SK-N-SH (cell line): ENCODE data around the gene TMEM63C. TPM values are rescaled to one million over a fixed set of nuclear protein-coding genes. Genes with fewer than 3 reads are reported as not detected.

Source experiments
- CTCF ChIA-PET: fragments of 300-600, 350-600 bp; formaldehyde crosslinking; extraction: SDS; loops from one replicate; lab custom pipeline; 2021; lab: Yijun Ruan, JAX
- POLR2A ChIA-PET: fragments of 350-600 bp; sonication (Branson Sonifier 250); formaldehyde crosslinking; extraction: SDS; loops from one replicate; lab custom pipeline; 2020; ENCODE audit warnings: antibody characterized with exemption, inconsistent platforms; lab: Yijun Ruan, JAX
- DNase-seq: peaks from one replicate; pipeline ENCODE4 v3.0.0; 2012
- H2AFZ ChIP-seq: fragments of 200-600 bp; sonication (generic); 2 replicates; pipeline ENCODE4 v1.8.1; 2016; ENCODE audit warnings: antibody characterized with exemption, mild to moderate bottlenecking, low read depth
- H3F3A ChIP-seq: fragments of 200-600 bp; sonication (generic); replicated peaks from 2 replicates; pipeline ENCODE3; 2016; ENCODE audit warnings: antibody characterized with exemption, mild to moderate bottlenecking; ENCODE audit not compliant: insufficient read depth
- H3K27ac ChIP-seq, 2 experiments: fragments of 200-500 bp in 1 of 2; fragments of 200-600 bp in 1 of 2; sonication (Bioruptor generic) in 1 of 2; sonication (generic), shearing (Covaris generic) in 1 of 2; 2 replicates each; pipeline versions ENCODE4 v1.5.1 to v1.6.1; 2014 to 2016; ENCODE audit warnings: low read depth in 2 of 2, inconsistent platforms in 1 of 2, low read length in 1 of 2, mild to moderate bottlenecking in 1 of 2, mixed read lengths in 1 of 2
- H3K27me3 ChIP-seq: fragments of 200-600 bp; sonication (generic), shearing (Covaris generic); 2 replicates; pipeline ENCODE4 v1.6.1; 2016; ENCODE audit warnings: mixed run types; ENCODE audit not compliant: insufficient read depth
- H3K36me3 ChIP-seq, 2 experiments: fragments of 200-500 bp in 1 of 2; fragments of 200-600 bp in 1 of 2; sonication (Bioruptor generic) in 1 of 2; sonication (generic) in 1 of 2; replicated peaks in 1 of 2; 2 replicates each; pipeline versions ENCODE3 to v1.5.1; 2014 to 2016; ENCODE audit warnings: low read length in 1 of 2, mild to moderate bottlenecking in 1 of 2; ENCODE audit not compliant: insufficient read depth in 2 of 2, control insufficient read depth in 1 of 2
- H3K4me1 ChIP-seq, 2 experiments: fragments of 200-500 bp in 1 of 2; fragments of 200-600 bp in 1 of 2; sonication (Bioruptor generic) in 1 of 2; sonication (generic), shearing (Covaris generic) in 1 of 2; 2 replicates each; pipeline versions ENCODE4 v1.5.1 to v1.6.1; 2014 to 2016; ENCODE audit warnings: low read depth in 1 of 2, low read length in 1 of 2, mixed run types in 1 of 2; ENCODE audit not compliant: insufficient read depth in 2 of 2, control insufficient read depth in 1 of 2
- H3K4me2 ChIP-seq: fragments of 200-600 bp; sonication (generic), shearing (Covaris generic); 2 replicates; pipeline ENCODE4 v1.6.1; 2017; ENCODE audit warnings: mixed run types
- H3K4me3 ChIP-seq, 2 experiments: fragments of 200-500 bp in 1 of 2; fragments of 200-600 bp in 1 of 2; sonication (Bioruptor generic) in 1 of 2; sonication (generic), shearing (Covaris generic) in 1 of 2; 2 replicates each; pipeline versions ENCODE4 v1.5.1 to v1.8.1; 2014 to 2016; ENCODE audit warnings: low read depth in 2 of 2, inconsistent platforms in 1 of 2, low read length in 1 of 2, mild to moderate bottlenecking in 1 of 2, mixed read lengths in 1 of 2, moderate library complexity in 1 of 2
- H3K79me2 ChIP-seq: fragments of 200-600 bp; sonication (generic); 2 replicates; pipeline ENCODE4 v1.8.1; 2017; ENCODE audit warnings: mild to moderate bottlenecking; ENCODE audit not compliant: insufficient read depth
- H3K9ac ChIP-seq: fragments of 200-600 bp; sonication (generic); 2 replicates; pipeline ENCODE4 v1.6.1; 2017; ENCODE audit warnings: mixed run types
- H3K9me2 ChIP-seq: fragments of 200-600 bp; sonication (generic); 2 replicates; pipeline ENCODE4 v1.6.1; 2017; ENCODE audit warnings: mixed run types
- H3K9me3 ChIP-seq: fragments of 200-600 bp; sonication (generic); 2 replicates; pipeline ENCODE4 v1.6.1; 2017; ENCODE audit warnings: mixed run types, mild to moderate bottlenecking, moderate library complexity
- H4K20me1 ChIP-seq: fragments of 200-600 bp; sonication (generic); 2 replicates; pipeline ENCODE4 v1.6.1; 2017; ENCODE audit warnings: mild to moderate bottlenecking, mixed run types; ENCODE audit not compliant: insufficient read depth
- CHD2 ChIP-seq: fragments of 150-350 bp; IDR thresholded peaks from 2 replicates; pipeline ENCODE4 v1.6.1; 2018; ENCODE audit warnings: low read length; ENCODE audit not compliant: partially characterized antibody
- CTCF ChIP-seq: fragments of 200-600 bp; sonication (generic); IDR thresholded peaks from 2 replicates; pipeline ENCODE4 v1.6.1; 2017; ENCODE audit warnings: antibody characterized with exemption, mild to moderate bottlenecking, moderate library complexity
- ELF1 ChIP-seq: IDR thresholded peaks from 2 replicates; pipeline ENCODE4 v1.4.0; 2012
- FOSL2 ChIP-seq: IDR thresholded peaks from 2 replicates; pipeline ENCODE4 v1.4.0; 2012; ENCODE audit warnings: low read depth, mild to moderate bottlenecking, moderate library complexity, borderline replicate concordance
- FOXJ3 ChIP-seq: sonication (generic); formaldehyde crosslinking; IDR thresholded peaks from 2 replicates; pipeline ENCODE4 v1.5.1; 2020; ENCODE audit warnings: mild to moderate bottlenecking, missing genetic modification reagents
- FOXM1 ChIP-seq: IDR thresholded peaks from 2 replicates; pipeline ENCODE4 v1.4.0; 2012; ENCODE audit warnings: low read depth, mild to moderate bottlenecking
- IRF3 ChIP-seq: fragments of 150-350 bp; IDR thresholded peaks from 2 replicates; pipeline ENCODE4 v1.6.1; 2016; ENCODE audit warnings: mild to moderate bottlenecking, low read depth, low read length
- JUND ChIP-seq: IDR thresholded peaks from 2 replicates; pipeline ENCODE4 v1.4.0; 2012
- MAX ChIP-seq: IDR thresholded peaks from 2 replicates; pipeline ENCODE4 v1.4.0; 2012; ENCODE audit warnings: low read depth
- NFIC ChIP-seq: IDR thresholded peaks from 2 replicates; pipeline ENCODE4 v1.4.0; 2012; ENCODE audit warnings: borderline replicate concordance
- POLR2AphosphoS5 ChIP-seq: IDR thresholded peaks from 2 replicates; pipeline ENCODE4 v1.6.1; 2012; ENCODE audit warnings: low read depth, low read length
- RAD21 ChIP-seq: IDR thresholded peaks from 2 replicates; pipeline ENCODE4 v1.6.1; 2012; ENCODE audit warnings: mild to moderate bottlenecking, low read length
- RCOR1 ChIP-seq: fragments of 150-350 bp; IDR thresholded peaks from 2 replicates; pipeline ENCODE4 v1.6.1; 2017; ENCODE audit warnings: antibody characterized with exemption, low read length
- RXRA ChIP-seq: IDR thresholded peaks from 2 replicates; pipeline ENCODE4 v1.4.0; 2012; ENCODE audit warnings: low read depth, mild to moderate bottlenecking, borderline replicate concordance
- SMC3 ChIP-seq: IDR thresholded peaks from 2 replicates; pipeline ENCODE4 v1.6.1; 2012; ENCODE audit warnings: low read depth, low read length, improper control_type of control experiment
- TEAD4 ChIP-seq: IDR thresholded peaks from 2 replicates; pipeline ENCODE4 v1.4.0; 2012; ENCODE audit warnings: mild to moderate bottlenecking, borderline replicate concordance; ENCODE audit not compliant: insufficient read depth
- USF2 ChIP-seq: fragments of 150-350 bp; IDR thresholded peaks from 2 replicates; pipeline ENCODE4 v1.6.1; 2017; ENCODE audit warnings: antibody characterized with exemption, low read length, low read depth, borderline replicate concordance
- WGBS: methylation state at CpG from one replicate; pipeline ENCODE4 v1.1.6; 2017; ENCODE audit warnings: low lambda C conversion rate; 5-methylcytosine and 5-hydroxymethylcytosine counted together
- polyA plus RNA-seq, 3 experiments: library from polyadenylated mRNA; depleted of rRNA; stranded (reverse); fragments of >200 nt; gene quantifications; 2 replicates each; pipeline ENCODE4 v1.2.3, GENCODE V29; 2012

The TMEM63C gene
- polyA plus RNA-seq, 1 of the 3 experiments (the other 2 are of a cell fraction) = 0.25 TPM

- Histone ChIP-seq H3K27ac (no peak overlapping the region), H3K27me3 (peaks cover 36% of the 10 kb centered on the region), H3K4me2 (no peak overlapping the region), H3K4me3 (no peak overlapping the region), H3K36me3 (no peaks in the 10 kb centered on the region), H3K9me3 (no peaks in the 10 kb centered on the region), H4K20me1 (no peaks in the 10 kb centered on the region), H3K79me2 (no peaks in the 10 kb centered on the region), H3K9me2 (no peaks in the 10 kb centered on the region), H3F3A (no peaks in the 10 kb centered on the region), H2AFZ (no peak overlapping the region), H3K4me1 (peaks cover 0 to 29% of the 10 kb centered on the region in 2 experiments; a peak in 3 of 4 replicates), H3K9ac (no peak overlapping the region)
- ChIA-PET CTCF (interaction anchor here (0.6 to 11.6 kb wide), 8 partner anchors 14 to 266 kb away, joined by 3 to 129 read pairs (median 5); no protein-coding TSS in a partner anchor), POLR2A (no interaction called here)
- 73% methylated on average over 15 of the region's 15 CpGs for WGBS
- DNase-seq = no peak
- TF ChIP-seq CTCF (no peak), USF2 (no peak), FOXM1 (no peak), POLR2AphosphoS5 (no peak), TEAD4 (no peak), MAX (no peak), RCOR1 (no peak), NFIC (no peak), ELF1 (no peak), IRF3 (no peak), RAD21 (no peak), CHD2 (no peak), FOSL2 (no peak), SMC3 (no peak), JUND (no peak), RXRA (no peak), FOXJ3 (no peak)
Observed at GRCh38 chr14:77139022-77139421, 42.6 kb upstream of the TMEM63C start.
